ENCODE data around the gene KDM4B.

The KDM4B gene

GRCh38 chr19:5017235-5017634 is 48.3 kb downstream of the KDM4B start:
- TF ChIP-seq EZH2phosphoT487 (IDR thresholded peaks at IDR 0.05; ENCODE audit: borderline replicate concordance, low read length) (no peak), CTCF (IDR thresholded peaks at IDR 0.05; ENCODE audit: low read depth, low read length, poor library complexity, severe bottlenecking) (no peak)
- H3K4me3 ChIP-seq (ENCODE audit: low read length), result no peak overlapping the region
- H4K20me1 ChIP-seq (ENCODE audit: control insufficient read depth, insufficient read depth, low read depth, low read length), result no peaks in the 10 kb centered on the region
- no peaks in the 10 kb centered on the region for H3K27me3 ChIP-seq (ENCODE audit: control insufficient read depth, low read length)
- H3K79me2 ChIP-seq (ENCODE audit: control insufficient read depth, low read length), result peaks cover 34% of the 10 kb centered on the region
- no peaks in the 10 kb centered on the region for H3K9me2 ChIP-seq (replicated peaks; ENCODE audit: control insufficient read depth, low read length)
- H3K4me2 ChIP-seq (ENCODE audit: low read length), result no peak overlapping the region
- no peaks in the 10 kb centered on the region for H3K4me1 ChIP-seq (ENCODE audit: control insufficient read depth, low read length)
- peaks cover 36% of the 10 kb centered on the region for H3K36me3 ChIP-seq (ENCODE audit: control insufficient read depth, low read length)
- peaks cover 18% of the 10 kb centered on the region; the same call in 1 of the 2 replicates for H3K9me3 ChIP-seq (ENCODE audit: control insufficient read depth, insufficient read depth, low read length)
- no peaks in the 10 kb centered on the region for H3F3A ChIP-seq (ENCODE audit: control insufficient read depth, insufficient read depth)
- no peak overlapping the region for H3K27ac ChIP-seq (ENCODE audit: low read depth, low read length)

DNA sequence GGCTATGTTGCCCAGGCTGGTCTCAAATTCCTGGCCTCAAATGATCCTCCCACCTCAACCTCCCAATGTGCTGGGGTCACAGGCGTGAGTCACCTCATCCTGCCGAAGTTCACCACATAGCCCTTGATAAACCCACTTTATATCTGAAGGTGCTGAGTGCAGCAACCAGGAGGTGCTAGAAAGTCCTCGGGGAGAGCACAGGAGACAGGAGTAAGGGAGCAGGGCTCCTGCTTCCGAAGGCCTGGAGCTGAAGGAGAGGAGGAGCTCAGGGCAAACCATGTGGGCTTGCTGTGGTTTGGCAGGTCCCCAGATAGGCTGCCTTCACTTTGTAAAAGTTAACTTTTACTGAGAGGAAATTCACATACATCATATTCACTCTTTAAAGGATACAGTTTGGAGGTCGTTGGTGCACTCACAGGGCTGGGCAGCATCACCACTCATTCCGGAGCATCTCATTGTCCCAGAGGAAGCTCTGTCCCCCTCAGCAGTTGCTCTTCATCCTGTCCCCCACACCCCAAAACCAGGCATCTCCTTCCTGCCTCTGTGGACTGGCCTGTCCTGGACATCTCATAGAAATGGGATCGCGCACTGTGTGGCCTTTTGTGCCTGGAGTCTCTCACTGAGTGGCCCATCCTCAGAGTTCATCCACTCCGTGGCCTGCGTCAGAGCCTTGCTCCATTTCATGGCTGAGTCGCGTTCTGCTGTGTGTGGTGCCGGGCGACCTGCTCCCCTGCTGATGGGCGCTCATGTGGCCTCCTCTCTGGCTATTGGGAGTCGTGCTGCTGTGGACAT is 49.5 kb downstream of the KDM4B start:
- Histone ChIP-seq H3F3A (ENCODE audit: control insufficient read depth, insufficient read depth) (no peaks in the 10 kb centered on the region), H3K9me2 (replicated peaks; ENCODE audit: control insufficient read depth, low read length) (no peaks in the 10 kb centered on the region), H3K27me3 (ENCODE audit: control insufficient read depth, low read length) (no peaks in the 10 kb centered on the region), H3K9me3 (ENCODE audit: control insufficient read depth, insufficient read depth, low read length) (peaks cover 18% of the 10 kb centered on the region; the same call in 1 of the 2 replicates), H3K36me3 (ENCODE audit: control insufficient read depth, low read length) (peaks cover 36% of the 10 kb centered on the region), H3K4me1 (ENCODE audit: control insufficient read depth, low read length) (no peaks in the 10 kb centered on the region), H3K4me3 (ENCODE audit: low read length) (no peak overlapping the region), H3K79me2 (ENCODE audit: control insufficient read depth, low read length) (peaks cover 37% of the 10 kb centered on the region), H4K20me1 (ENCODE audit: control insufficient read depth, insufficient read depth, low read depth, low read length) (no peaks in the 10 kb centered on the region), H3K27ac (ENCODE audit: low read depth, low read length) (no peak overlapping the region), H3K4me2 (ENCODE audit: low read length) (no peak overlapping the region)
- TF ChIP-seq CTCF (IDR thresholded peaks at IDR 0.05; ENCODE audit: low read depth, low read length, poor library complexity, severe bottlenecking) (no peak), EZH2phosphoT487 (IDR thresholded peaks at IDR 0.05; ENCODE audit: borderline replicate concordance, low read length) (no peak)

DNA sequence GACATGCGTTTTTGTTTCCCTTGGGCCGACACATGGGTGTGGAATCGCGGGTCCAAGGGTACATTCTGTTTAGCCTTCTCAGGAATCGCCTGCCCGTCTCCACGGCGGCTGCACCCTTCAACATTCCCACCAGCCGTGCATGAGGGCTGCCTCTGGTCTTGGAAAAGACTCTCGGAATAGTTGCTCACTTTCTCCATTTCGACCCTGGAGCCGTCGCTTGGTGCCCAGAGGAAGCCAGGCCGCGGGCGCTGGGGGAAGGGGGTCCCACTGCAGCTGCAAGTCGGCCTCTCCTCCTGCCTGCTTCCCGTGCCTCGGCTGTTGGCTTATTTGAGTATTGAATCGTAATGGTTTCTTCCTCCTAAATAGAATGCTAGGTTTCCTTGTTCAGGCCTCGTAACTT is 51.5 kb downstream of the KDM4B start:
- no peaks in the 10 kb centered on the region for H4K20me1 ChIP-seq (ENCODE audit: control insufficient read depth, insufficient read depth, low read depth, low read length)
- no peak overlapping the region for H3K4me3 ChIP-seq (ENCODE audit: low read length)
- H3K36me3 ChIP-seq (ENCODE audit: control insufficient read depth, low read length), result peaks cover 36% of the 10 kb centered on the region
- no peak overlapping the region for H3K4me2 ChIP-seq (ENCODE audit: low read length)
- H3K9me3 ChIP-seq (ENCODE audit: control insufficient read depth, insufficient read depth, low read length), result peaks cover 18% of the 10 kb centered on the region; the same call in 1 of the 2 replicates
- no peak for TF ChIP-seq CTCF (IDR thresholded peaks at IDR 0.05; ENCODE audit: low read depth, low read length, poor library complexity, severe bottlenecking)
- no peak for TF ChIP-seq EZH2phosphoT487 (IDR thresholded peaks at IDR 0.05; ENCODE audit: borderline replicate concordance, low read length)
- no peaks in the 10 kb centered on the region for H3K9me2 ChIP-seq (replicated peaks; ENCODE audit: control insufficient read depth, low read length)
- no peak overlapping the region for H3K27ac ChIP-seq (ENCODE audit: low read depth, low read length)
- H3K79me2 ChIP-seq (ENCODE audit: control insufficient read depth, low read length), result peaks cover 39% of the 10 kb centered on the region
- no peaks in the 10 kb centered on the region for H3K4me1 ChIP-seq (ENCODE audit: control insufficient read depth, low read length)
- no peaks in the 10 kb centered on the region for H3K27me3 ChIP-seq (ENCODE audit: control insufficient read depth, low read length)
- H3F3A ChIP-seq (ENCODE audit: control insufficient read depth, insufficient read depth), result no peaks in the 10 kb centered on the region
